DLD1 (cell line): Measurements from ENCODE around the gene ACP5.
"Not testable (repeated sequence)": the region's sequence is repeated elsewhere in the genome, so short reads cannot be mapped to it uniquely, and the experiment has no call there.

ENCODE experiments used
- in situ Hi-C: cut with HindIII; loops from 2 replicates; pipeline ENCODE4 v1.10.0; 2017; ENCODE audit warnings: low sequenced_read_pairs

The ACP5 gene

DNA sequence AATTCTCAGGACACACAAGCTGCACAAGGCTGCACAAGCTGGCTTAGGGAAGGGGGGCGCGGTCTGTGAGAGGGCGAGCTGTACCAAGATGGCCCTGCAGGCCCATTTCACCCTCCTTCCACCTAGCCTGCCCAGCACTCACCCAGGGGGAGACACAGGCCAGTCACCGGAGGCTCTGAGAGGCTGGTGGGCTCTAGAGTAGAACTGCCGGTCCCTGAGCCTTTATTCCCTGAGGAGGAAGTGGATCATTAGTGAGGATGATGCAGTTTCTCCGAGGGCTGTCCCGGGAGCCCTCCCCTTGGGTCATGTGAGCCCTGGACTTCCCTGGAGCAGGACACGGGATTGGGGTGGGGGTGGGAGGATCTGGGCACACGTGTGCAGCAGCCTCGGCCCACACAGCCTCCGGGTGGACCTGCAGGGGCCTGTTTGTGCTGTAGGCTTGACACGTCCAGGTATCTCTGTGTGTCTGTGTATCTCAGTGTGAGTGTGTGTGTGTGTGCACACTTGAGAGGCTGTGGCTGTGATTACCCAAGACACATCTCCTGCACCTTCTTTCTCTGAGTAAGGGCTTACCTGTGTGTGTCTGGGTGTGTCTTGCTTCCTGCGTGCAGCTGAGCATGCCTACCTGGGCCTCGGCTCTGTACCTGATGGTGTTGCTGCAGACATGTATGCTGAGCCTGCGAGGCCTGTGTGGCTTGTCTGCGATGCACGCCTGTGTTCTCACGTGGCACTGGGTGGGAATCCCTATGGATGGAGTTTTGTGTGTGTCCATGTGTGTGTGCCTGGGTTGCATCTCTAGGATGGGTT is at the start of gene ACP5:
ACP5 (minus strand) TSS at position 195 of the 807 bp plus-strand sequence. CDS start 328 bp downstream, outside the sequence.
- in situ Hi-C loops = no loop called here

DNA sequence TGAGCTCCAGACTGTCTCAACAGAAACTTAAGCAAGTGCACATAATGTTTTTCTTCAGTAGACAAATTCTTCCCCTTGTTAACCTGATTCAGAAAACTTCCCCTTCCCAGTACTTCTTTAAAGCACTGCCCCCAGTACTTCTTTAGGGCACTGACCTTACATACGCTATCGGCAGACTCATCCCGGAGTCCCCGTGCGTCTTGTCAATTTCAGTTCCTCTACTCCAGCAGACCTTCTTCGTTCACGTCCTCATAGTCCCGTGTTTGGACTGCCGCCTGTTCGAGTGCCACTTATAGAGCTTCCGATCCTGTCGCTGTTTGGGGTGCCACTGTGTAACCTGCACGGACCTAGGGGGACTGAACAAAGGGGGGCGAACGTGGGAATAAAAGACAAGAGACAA is 48.8 kb upstream of the ACP5 start:
- in situ Hi-C loops = no loop called here

DNA sequence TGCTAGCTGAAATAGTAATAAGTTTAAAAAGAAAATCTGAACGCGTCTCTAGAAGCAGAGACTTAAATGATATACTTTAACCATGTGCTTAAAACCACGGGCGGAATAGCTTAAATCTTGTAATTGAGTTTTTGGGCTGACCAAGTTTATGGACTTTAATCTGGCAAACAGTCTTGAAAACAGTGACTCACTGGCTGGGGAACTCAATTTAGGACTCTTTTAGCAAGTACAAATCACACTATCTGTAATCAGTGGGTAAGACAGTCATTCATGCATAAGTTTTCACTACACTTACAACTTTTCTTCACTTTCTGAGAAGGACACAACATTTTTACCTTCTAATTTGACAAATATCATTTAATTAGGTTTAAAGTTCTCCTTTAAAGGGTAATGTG is 46.6 kb upstream of the ACP5 start:
- in situ Hi-C loops = no loop called here

DNA sequence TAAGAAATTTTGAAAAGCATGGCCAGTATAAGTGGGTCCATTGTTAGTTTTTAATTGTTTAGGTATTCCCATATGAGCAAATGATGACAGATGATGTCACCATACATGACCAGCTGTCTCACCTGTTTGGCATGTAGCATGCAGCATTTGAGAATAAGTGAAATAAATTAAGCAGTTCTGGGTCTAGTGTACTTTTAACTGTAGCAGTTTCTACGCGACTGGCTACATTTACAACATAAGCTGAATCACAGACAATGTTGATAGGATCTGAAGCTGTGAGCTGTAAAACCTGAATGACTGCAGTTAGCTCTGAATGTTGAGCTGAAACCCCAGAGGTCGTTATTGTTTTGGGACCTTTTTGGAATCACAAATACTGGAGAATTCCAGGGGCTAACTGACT is 45.0 kb upstream of the ACP5 start:
- in situ Hi-C loops = not testable (repeated sequence)

DNA sequence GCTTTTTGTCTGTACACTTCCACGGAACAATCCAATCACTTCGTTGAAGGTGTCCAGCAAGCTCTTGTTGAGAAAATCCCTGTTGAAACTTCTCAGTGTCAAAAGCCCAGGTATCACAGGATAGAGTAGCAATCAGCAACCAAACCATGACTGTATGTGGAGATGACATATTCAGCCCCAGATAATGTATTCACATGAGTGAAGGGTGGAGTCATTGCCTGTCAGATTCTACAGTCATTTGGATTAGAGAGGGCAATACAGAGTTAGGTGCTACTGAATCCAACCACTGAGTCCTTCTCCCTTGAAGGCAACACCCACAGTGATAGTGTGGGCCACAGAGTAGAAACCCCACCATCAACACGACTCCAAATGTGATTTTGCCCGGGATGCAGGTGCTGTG is 43.1 kb upstream of the ACP5 start:
- in situ Hi-C loops = no loop called here

DNA sequence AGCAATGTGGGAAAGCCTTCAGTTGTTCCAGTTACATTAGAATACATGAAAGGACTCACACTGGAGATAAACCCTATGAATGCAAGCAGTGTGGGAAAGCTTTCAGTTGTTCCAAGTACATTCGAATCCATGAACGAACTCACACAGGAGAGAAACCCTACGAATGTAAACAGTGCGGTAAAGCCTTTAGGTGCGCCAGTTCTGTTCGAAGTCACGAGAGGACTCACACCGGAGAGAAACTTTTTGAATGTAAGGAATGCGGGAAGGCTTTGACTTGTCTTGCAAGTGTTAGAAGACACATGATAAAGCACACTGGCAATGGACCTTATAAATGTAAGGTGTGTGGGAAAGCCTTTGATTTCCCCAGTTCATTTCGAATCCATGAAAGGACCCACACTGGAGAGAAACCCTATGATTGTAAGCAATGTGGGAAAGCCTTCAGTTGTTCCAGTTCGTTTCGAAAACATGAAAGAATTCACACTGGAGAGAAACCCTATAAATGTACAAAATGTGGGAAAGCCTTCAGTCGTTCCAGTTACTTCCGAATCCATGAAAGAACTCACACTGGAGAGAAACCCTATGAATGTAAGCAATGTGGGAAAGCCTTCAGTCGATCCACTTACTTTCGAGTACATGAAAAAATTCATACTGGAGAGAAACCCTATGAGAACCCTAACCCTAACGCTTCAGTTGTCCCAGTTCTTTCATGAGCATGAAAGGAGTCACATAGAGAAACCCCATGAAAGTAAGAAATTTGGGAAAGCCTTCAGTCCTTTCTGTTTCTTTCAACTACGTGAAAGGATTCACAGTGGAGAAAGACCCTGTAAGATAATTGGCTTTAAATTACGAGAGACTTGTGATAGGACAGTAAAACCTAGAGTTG is 40.0 kb upstream of the ACP5 start:
- in situ Hi-C loops = no loop called here

DNA sequence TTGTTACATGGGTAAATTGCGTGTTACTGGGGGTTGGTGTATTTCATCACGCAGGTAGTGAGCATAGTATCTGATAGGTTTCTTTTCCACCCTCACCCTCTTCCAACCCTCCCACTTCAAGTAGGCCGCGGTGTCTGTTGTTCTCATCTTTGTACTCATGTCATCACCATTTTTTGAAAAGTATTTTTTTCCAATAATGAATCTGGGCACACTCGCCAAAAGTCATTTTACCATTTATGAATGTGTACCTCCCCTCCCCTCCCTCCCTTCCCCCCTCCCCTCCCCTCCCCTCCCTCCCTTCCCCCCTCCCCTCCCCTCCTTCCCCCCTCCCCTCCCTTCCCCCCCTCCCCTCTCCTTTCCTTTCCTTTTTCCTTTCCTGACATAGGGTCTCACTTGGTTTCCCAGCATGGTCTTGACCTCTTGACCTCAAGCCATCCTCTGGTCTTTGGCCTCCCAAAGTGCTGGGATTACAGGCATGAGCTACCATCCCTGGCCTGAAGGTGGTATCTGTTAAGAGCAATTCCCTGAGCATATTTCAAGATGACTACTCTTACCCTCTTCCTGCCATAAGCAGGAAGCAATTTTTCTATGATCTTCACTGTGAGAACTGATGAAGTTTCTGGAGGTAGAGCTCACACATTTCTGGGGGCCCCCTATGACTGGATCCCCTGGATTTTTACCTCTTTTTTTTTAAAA is 35.5 kb upstream of the ACP5 start:
- in situ Hi-C loops = no loop called here

DNA sequence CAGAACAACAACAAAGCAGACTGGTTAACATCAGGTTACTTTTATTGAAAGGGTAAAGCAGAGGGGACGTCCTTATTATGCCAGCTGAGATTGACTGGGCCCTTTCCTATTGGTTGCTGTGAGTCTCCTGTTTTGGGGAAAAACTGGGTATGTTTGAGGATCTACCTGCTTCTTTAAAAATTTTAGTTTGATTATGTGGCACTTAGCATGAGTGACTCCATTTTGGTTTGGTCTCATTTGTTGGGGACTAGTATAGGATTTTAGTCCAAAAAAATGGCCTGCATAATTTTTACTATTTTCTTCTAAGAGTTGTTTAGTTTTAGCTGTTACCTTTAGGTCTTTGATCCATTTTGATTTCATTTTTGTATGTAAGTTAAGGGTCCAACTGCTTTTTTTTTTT is 34.3 kb upstream of the ACP5 start:
- in situ Hi-C loops = no loop called here

DNA sequence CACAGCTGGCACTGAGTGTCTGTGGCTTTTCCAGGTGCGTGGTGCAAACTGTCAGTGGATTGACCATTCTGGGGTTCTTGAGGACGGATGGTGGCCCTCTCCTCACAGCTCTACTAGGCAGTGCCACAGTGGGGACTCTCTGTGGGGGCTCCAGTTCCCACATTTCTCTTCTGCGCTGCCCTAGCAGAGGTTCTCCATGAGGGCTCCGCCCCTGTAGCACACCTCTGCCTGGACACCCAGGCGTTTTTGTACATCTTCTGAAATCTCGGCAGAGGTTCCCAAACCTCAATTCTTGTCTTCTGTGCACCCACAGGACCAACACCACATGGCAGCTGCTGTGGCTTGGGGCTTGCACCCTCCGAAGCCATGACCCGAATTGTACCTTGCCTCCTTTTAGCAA is 29.0 kb upstream of the ACP5 start:
- in situ Hi-C loops = no loop called here

DNA sequence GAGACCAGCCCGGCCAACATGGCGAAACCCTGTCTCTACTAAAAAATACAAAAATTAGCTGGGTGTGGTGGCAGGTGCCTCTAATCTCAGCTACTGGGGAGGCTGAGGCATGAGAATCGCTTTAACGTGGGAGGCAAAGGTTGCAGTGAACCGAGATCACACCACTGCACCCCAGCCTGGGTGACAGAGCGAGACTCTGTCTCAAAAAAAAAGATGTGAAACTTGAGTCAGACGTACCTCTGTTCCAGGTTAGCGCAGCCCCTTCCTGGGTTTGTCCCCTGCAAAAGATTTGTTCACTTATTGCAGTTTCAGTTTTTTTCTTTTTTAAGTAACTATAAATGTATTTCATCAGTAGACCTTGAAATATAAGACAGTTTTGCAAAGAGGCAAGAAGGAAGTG is 22.3 kb upstream of the ACP5 start:
- in situ Hi-C loops = not testable (repeated sequence)

DNA sequence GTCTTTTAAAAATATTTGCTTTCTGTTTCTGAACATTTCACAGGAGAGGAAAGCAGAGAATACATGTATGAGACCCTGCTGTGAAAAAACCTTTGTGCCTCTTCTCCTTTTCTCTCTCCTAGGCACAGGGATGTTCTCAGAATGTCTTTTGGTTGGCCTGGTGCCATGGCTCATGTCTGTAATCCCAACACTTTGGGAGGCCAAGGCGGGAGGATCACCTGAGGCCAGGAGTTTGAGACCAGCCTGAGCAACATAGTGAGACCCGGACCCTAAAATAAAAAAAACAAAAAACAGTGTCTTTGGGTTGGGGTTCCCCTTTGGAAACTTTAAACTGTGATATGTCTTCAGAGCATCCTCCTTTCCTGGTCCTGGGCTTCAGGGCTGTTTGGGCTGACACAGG is 21.3 kb upstream of the ACP5 start:
- in situ Hi-C loops = no loop called here

DNA sequence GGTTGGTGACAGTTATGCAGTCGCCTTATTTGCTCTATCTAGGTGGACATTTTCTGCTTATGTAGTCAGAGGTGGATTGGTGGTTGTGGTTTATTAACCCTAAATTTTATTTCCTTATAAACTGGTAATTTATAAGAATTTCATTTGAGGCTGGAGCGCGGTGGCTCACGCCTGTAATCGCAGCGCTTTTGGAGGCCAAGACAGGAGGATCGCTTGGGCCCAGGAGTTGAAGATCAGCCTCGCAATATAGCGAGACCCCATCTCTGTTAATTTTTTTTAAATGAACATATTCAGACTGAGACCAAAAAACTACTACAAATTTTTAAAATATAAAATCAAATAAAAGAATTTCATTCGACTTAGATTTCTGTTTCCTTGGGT is 20.6 kb upstream of the ACP5 start:
- in situ Hi-C loops = no loop called here

DNA sequence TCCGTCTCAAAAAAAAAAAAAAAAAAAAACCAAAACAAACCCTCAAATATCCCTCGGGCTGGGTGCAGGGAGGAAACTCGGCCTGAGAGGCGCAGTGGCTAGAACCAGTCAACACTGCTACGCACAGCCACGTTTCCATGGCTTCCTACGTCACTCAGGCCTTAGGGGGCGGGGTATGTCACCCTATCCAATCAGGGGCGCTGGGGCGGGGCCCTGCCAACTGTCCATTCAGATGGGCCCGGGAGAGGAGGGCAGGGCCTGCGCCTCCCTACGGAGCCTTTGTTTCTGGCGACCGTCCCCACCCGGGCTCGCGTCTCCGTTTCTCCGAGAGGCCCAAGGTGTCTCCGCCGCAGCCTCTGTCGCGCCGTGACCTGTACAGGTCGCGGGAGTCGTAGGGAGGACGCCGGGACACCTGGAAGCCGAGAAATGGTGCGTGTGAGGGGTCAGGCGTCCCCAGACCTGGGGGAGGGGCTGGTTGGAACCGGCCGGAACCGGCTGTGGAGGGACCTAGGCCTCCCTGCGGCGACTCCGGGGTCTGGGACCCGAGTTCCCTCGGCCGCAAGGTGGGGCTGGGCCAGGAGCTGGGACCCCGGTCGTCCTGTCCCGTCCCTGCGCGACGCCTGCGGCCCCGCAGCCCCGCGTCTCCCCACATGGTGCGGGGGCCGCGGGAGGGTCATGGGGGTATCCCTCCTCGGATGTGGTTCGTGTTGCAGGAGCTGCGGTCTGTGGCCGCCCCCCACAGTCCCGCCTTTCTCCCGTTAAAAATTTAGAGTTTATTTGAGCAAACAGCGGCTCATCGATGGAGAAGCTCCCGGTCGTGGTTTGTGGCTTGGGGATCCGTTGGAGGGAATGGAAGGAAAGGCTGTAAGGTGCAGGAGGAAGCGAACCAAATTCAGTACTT is 20.0 kb upstream of the ACP5 start, which contains the start of gene ZNF627:
ZNF627 (plus strand) TSS at position 282 of the 901 bp plus-strand sequence; CDS start at position 427, 145 bp downstream.
- in situ Hi-C loops = no loop called here

DNA sequence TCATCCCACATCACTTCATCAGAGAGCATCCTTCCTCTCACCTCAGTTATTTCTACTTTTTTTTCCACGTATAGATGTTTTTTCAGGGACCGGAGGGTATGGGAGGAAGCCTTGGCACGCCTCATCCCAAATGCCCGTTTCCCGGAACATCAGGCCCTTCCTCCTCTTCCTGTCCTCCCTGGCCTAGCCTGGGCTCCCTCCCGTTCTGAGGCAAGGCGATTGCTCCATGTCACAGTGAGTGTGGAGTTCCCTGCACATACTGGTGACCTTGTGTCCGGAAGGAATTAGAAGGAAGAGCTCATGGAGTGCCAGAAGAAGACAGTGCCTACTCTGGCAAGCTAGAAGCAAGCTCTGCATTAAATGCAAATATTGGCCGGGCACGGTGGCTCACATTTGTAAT is 18.7 kb upstream of the ACP5 start:
- in situ Hi-C loops = no loop called here

DNA sequence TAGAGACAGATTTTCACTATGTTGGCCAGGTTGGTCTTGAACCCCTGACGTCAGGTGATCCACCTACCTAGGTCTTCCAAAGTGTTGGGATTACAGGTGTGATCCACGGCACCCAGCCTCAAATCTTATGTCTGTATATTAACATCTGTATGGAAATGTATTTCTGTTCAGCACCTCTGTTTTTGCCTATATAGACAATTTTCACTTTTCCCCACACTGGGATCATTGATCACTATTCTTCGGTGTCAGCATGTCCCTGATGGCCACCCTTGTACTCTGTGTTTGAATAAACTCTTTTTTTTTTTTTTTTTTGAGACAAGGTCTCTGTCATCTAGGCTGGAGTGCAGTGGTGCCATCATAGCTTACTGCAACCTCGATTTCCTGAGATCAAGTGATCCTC is 16.6 kb upstream of the ACP5 start:
- in situ Hi-C loops = no loop called here

DNA sequence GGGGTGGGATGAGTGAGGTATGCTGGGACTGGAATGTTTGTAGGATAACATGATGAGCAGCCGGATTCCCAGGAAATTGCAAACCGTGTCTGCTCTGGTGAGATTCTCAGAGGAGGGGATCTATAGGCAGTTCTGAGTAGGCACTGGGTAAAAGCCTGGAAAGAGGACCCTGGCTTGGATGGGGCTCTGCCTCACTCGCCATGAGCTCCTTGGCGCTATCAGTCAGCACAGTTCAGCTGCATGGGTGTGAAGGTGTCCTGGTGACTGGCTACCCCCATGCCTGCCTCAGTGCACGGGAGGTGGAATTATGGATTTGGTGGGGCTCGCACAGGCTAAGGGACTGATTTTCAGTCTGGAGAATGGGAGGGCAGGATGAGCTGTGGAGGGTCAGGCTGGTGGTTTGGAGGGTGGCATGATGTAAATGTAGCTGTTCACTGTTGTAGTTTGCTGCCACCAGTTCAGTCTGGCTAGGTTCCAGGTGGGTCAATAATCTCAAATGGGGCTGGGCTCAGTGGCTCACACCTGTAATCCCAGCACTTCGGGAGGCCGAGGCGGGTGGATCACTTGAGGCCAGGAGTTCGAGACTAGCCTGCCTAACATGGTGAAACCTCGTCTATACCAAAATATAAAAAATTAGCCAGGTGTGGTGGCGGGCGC is 10.7 kb upstream of the ACP5 start:
- in situ Hi-C loops = no loop called here

DNA sequence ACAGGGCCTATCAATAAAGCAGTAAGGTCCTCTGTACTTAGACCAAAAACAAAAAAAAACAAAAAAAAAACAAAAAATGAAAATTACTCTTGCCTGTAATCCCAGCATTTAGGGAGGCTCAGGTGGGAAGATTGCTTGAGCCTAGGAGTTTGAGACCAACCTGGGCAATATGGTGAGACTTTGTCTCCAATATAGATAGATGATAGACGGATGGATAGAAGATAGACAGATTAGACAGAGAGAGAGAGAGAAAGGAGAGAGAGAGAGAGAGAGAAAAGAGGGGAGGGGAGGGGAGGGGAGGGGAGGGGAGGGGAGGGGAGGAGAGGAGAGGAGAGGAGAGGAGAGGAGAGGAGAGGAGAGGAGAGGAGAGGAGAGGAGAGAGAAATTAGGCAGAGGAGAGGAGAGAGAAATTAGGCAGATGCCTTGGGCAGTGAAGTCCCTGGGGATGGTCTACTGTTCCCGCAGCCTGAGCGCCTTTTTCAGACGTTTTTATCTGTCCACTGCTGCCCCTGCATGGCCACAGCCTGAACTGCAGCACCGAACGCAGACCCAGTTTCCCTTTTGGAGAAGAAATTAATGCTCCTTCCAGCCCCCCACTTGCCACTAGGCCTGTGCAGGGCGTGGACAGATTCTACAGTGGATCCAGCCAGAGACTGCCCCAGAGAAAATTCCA is 10.0 kb upstream of the ACP5 start:
- in situ Hi-C loops = no loop called here

DNA sequence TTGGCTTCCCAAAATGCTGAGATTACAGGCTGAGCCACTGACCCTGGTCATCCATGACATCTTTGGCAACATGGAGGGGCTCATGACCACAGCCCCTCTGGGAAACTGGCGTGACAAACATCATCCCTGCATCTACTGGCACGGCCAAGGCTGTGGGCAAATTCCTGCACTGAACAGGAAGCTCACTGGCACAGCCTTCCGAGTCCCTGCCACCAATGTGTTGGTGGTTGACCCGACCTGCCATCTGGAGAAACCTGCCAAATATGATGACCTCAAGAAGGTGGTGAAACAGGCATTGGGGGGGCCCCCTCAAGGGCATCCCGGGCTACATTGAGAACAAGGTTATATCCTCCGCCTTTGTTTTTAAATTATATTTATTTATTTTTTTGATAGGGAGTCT is 8.9 kb upstream of the ACP5 start:
- in situ Hi-C loops = no loop called here

DNA sequence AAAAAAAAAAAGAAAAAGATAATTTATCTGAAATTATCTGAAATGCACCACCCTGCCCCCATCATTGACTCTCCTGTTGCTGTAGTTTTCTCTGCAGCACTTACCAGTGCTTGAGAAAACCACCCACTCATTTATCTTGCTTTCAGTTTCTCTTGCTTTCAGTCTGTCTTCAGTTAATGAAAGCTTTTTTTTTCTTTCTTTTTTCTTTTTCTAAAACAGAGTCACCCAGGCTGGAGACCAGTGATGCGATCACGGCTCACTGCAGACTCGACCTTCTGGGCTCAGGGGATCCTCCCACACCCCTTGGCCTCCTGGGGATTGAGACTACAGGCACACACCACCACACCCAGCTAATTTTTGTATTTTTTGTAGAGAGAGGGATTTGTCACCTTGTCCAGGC is 4.3 kb upstream of the ACP5 start:
- in situ Hi-C loops = no loop called here
